Tibial artery (tissue), 4 donors: Measurements from ENCODE around the gene DCTN2.

Experiments
- DNase-seq, 2 donors: peaks; one replicate each; pipeline ENCODE4 v3.0.0-alpha.2; 2019
- H3K27ac ChIP-seq, 2 donors: fragments of 200-600 bp; sonication (generic) in 1 of 2; 1 replicate in 1 of 2; 2 replicates in 1 of 2; pipeline ENCODE4 v1.5.1; 2018 to 2019; ENCODE audit warnings: mild to moderate bottlenecking in 1 of 2
- H3K27me3 ChIP-seq, 2 donors: fragments of 200-600 bp; sonication (generic) in 1 of 2; one replicate each; pipeline versions ENCODE4 v1.5.1 to v1.6.0; 2016 to 2019
- H3K36me3 ChIP-seq, 3 donors: fragments of 200-600 bp; sonication (generic) in 2 of 3; one replicate each; pipeline ENCODE4 v1.5.1; 2016 to 2019; ENCODE audit warnings: mild to moderate bottlenecking in 2 of 3
- H3K4me1 ChIP-seq, 4 donors: fragments of 200-600 bp; sonication (generic) in 2 of 4; 1 replicate in 3 of 4; 2 replicates in 1 of 4; pipeline ENCODE4 v1.5.1; 2016 to 2019
- H3K4me3 ChIP-seq, 2 donors: fragments of 200-600 bp; sonication (generic) in 1 of 2; 1 replicate in 1 of 2; 2 replicates in 1 of 2; pipeline ENCODE4 v1.5.1; 2018 to 2019; ENCODE audit warnings: mild to moderate bottlenecking in 2 of 2
- H3K9me3 ChIP-seq, 3 donors: fragments of 200-600 bp; sonication (generic) in 1 of 3; one replicate each; pipeline ENCODE4 v1.5.1; 2016 to 2019
- CTCF ChIP-seq, 2 experiments: fragments of 200-600 bp in 1 of 2; fragments of 450-650 bp in 1 of 2; IDR thresholded peaks; one replicate each; pipeline ENCODE4 v1.5.1; 2017 to 2019; ENCODE audit warnings: antibody characterized with exemption in 2 of 2, mild to moderate bottlenecking in 1 of 2, moderate library complexity in 1 of 2
- intact Hi-C: fragments of 100-400 bp; cut with DNase I; formaldehyde crosslinking; loops from one replicate; pipeline ENCODE4 v1.15.0; 2023; ENCODE audit warnings: low total_unique reads

The DCTN2 gene

DNA sequence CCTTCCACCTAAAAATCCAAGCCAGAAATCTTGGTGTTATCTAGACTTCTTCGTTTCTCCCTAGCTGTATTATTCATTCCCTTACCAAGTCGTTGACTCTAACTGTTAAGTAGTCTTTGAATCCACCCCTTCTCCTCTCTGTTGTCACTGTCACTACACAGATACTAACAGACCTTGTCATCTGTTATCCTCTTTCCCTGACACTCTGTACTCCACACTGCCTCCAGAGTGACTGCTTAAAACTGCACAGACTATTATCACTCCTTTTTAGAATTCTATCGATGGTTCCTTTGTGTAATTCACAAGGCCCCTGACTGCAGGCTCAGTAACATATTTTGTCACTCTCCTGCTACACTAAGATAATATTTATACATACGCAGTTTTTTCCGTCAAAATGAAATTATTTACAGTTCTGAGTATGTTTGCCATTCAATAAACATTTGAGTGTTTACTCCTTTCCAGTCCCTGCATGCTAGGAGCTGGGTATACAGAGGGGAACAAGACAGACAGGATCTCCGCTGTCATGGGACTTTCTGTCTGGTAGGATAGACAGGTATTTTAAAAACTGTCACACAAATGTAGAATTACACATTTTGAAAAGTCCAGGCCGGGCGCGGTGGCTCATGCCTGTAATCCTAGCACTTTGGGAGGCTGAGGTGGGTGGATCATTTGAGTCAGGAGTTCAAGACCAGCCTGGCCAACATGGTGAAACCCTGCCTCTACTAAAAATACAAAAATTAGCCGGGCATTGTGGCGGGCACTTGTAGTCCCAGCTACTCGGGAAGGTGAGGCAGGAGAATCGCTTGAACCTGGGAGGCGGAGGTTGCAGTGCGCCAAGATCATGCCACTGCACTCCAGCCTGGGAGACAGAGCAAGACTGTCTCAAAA lies 55.4 kb downstream of the DCTN2 start:
- H3K4me3 ChIP-seq = no peak overlapping the region
- intact Hi-C loops = no loop called here
- no peak for TF ChIP-seq CTCF (IDR thresholded peaks at IDR 0.05)
- H3K27me3 ChIP-seq = no peaks in the 10 kb centered on the region
- no peaks in the 10 kb centered on the region for H3K9me3 ChIP-seq
- no peak for DNase-seq
- peaks cover 34 to 56% (median 55%) of the 10 kb centered on the region in 3 donors for H3K36me3 ChIP-seq
- H3K27ac ChIP-seq = no peak overlapping the region
- H3K4me1 ChIP-seq = peaks cover 0 to 17% (median 13%) of the 10 kb centered on the region in 4 donors

- Histone ChIP-seq H3K9me3 (no peaks in the 10 kb centered on the region), H3K36me3 (peaks cover 34 to 42% (median 41%) of the 10 kb centered on the region in 3 donors), H3K4me1 (peaks cover 0 to 17% (median 13%) of the 10 kb centered on the region in 4 donors), H3K27me3 (no peaks in the 10 kb centered on the region), H3K27ac (no peak overlapping the region), H3K4me3 (no peak overlapping the region)
- DNase-seq = no peak
- intact Hi-C loops = no loop called here
- TF ChIP-seq CTCF (IDR thresholded peaks at IDR 0.05) = no peak
Measured at GRCh38 chr12:57490126-57490525, 56.9 kb downstream of the DCTN2 start.

DNA sequence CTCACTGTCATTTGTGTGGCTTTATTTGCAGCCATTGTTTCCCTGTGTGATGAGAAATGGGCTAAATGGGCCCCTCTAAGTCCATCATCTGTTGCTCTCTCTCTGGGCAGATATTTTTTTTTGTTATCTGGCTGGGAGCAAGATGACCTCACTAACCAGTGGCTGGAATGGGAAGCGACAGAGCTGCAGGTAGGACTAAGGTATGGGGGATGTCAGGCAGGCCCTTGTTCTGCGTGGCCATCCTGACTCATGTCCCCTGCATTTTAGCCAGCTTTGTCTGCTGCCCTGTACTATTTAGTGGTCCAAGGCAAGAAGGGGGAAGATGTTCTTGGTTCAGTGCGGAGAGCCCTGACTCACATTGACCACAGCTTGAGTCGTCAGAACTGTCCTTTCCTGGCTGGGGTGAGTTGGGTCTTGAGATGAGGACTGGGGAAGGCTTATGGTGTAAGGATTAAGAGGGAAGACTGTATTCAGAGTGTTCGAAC lies 57.8 kb downstream of the DCTN2 start:
- Histone ChIP-seq H3K27ac (peak overlapping the region in 1 of 2 donors; percentile 82), H3K4me1 (peaks cover 0 to 17% (median 13%) of the 10 kb centered on the region in 4 donors), H3K36me3 (peaks cover 34 to 38% (median 37%) of the 10 kb centered on the region in 3 donors), H3K4me3 (peak overlapping the region in 1 of 2 donors; percentile 98), H3K27me3 (no peaks in the 10 kb centered on the region), H3K9me3 (no peaks in the 10 kb centered on the region)
- intact Hi-C loops = loop anchor here (10.0 kb wide), 1 partner anchor 136 kb away; no protein-coding TSS in a partner anchor
- no peak for TF ChIP-seq CTCF (IDR thresholded peaks at IDR 0.05)
- no peak for DNase-seq

- Histone ChIP-seq H3K27ac (peak overlapping the region; percentile 78 to 82), H3K36me3 (peaks cover 30 to 38% (median 34%) of the 10 kb centered on the region in 3 donors), H3K4me1 (peaks cover 0 to 17% (median 13%) of the 10 kb centered on the region in 4 donors), H3K9me3 (no peaks in the 10 kb centered on the region), H3K4me3 (peak overlapping the region; percentile 86 to 98), H3K27me3 (no peaks in the 10 kb centered on the region)
- intact Hi-C loops = loop anchor here (1.0 to 10.0 kb wide), 2 partner anchors 26 to 136 kb away; no protein-coding TSS in a partner anchor
- no peak for DNase-seq
- TF ChIP-seq CTCF (IDR thresholded peaks at IDR 0.05) = no peak
Measured at GRCh38 chr12:57488402-57489156, 58.4 kb downstream of the DCTN2 start.

GRCh38 chr12:57487597-57488401 lies 59.2 kb downstream of the DCTN2 start, which contains the start of gene MARS1:
Gene MARS1 (plus strand): TSS chr12:57488068. CDS start chr12:57488091, 23 bp downstream.
- Histone ChIP-seq H3K27ac (peak within 1 kb of the TSS; percentile 78 to 82), H3K9me3 (no peaks in the 10 kb centered on the region), H3K27me3 (peaks cover 0 to 1% of the 10 kb centered on the region in 2 donors), H3K36me3 (peaks cover 28 to 36% (median 32%) of the 10 kb centered on the region in 3 donors), H3K4me1 (peaks cover 0 to 17% (median 13%) of the 10 kb centered on the region in 4 donors), H3K4me3 (peak within 1 kb of the TSS; percentile 86 to 98)
- intact Hi-C loops = loop anchor here (1.0 to 10.0 kb wide), 2 partner anchors 25 to 137 kb away; no protein-coding TSS in a partner anchor
- no peak for TF ChIP-seq CTCF (IDR thresholded peaks at IDR 0.05)
- DNase-seq = peak; percentile 97
